HTERT RPE-1 (cell line): ENCODE measurements around the gene FAM240A.

Experiments used
- in situ Hi-C: fragments of 300-500 bp; cut with MboI; formaldehyde crosslinking; loops from 4 replicates; pipeline ENCODE4 v1.14.3; 2020; ENCODE audit warnings: low sequenced_read_pairs

Gene FAM240A

DNA sequence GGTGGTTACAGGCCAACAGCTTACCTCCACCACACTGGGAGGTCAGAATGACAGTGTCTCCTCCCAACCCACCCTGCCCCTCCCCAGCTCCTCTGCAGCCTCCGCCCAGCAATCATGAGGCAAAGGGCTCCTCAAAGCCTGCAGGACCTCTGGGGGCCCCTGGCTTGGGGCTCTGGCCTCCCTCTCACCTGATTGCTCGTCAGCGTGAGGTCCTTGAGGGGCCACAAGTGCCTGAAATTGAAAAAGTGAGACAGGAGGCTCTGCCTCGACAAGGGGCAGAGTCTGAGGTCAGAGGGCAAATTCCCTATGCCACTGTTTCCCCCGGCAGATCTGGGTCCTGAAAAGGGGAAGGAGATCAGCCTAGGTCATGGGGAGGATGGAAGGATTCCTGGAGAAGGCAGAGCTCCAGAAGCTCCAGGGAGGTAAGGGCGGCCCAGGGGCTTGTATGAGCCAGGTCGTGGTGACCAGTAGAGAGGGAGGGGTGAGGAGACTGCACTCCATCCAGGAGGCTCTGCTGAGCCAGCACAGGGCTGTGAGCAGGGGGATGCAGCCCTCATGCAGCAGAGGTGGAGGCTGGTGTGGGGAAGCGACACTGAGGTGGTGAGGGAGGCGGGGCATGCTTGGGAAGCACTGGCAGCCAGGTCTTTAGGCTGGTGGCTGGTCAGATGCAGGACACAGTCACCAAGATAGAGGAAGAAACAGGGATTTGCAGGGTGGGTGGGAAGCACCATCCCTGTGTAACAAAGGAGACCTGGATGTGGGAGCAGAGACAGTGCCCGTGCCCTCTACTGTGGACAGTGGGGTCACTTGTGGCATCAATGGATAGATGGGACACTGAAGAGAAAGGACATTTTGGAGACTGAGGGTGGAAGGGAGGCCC lies 61.1 kb downstream of the FAM240A start:
- in situ Hi-C loops, result no loop called here

DNA sequence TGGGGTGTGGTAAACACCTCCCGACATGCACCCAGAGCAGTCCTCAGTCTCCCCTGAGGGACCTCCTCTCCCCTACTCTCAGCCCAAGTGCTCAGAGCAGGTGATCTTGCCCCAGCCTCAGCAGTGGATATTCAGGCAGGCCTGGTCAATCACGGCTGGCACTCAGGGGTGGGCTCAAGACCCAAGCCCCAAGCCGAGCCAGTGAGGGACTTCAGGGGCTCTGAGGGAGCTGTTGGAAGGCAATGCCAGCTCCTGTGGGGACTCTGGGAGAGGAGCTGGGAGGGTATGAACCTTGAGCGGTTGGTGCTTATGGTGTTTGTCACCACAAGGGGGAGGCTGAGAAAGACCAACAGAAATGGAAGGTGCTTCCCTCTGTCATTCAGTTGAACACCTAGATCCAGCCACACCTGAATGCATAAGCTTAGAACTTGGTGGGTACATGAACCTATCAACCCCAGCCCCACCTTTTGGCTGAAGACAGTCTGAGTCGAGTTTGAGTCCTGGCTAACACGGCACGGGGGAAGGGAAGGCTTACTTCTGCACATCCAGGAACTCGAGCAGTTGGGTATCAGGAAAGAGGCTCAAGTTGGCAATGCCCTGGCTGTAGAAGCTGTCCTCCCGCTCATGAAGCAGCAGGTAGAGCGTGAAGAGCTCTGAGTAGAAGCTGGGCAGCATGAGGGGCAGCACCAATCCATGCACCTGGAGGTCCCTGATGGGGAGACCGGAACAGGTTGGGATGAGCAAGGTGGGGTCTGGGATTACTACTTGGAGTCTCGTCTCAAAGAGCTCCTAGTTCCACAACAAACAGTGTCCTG lies 61.9 kb downstream of the FAM240A start:
- in situ Hi-C loops, result no loop called here

DNA sequence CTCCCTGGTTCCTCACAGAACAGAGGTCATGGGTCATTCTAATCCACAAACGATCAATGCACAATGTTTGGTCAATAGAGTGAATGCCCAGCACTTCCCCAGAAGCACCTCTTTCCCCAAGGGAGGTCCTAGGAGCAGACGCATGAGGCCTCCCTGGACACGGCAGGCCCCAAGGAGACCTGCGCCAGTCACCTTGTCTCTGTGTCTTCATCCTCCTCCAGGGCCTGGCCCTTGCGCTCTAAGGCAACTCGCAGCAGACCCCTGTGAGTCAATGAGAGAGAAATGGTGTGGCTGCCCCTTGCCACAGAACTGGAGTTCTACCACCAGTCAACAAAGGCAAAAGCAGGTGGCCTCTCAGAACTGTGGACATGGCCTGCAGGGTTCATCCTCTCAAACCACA lies 63.1 kb downstream of the FAM240A start:
- in situ Hi-C loops, result no loop called here
